GM12892 (cell line): Measurements from ENCODE around the gene SERINC5.
"Not testable (repeated sequence)": the region's sequence is repeated elsewhere in the genome, so short reads cannot be mapped to it uniquely, and the experiment has no call there.

Experiments
- DNase-seq: peaks from one replicate; pipeline ENCODE4 v3.0.0; 2011; ENCODE audit not compliant: insufficient read length
- FAIRE-seq: peaks from 2 replicates; lab custom pipeline; 2011; peaks lifted over from hg19 to GRCh38; lab: Jason Lieb, UNC
- POLR2A ChIP-seq: IDR thresholded peaks from 2 replicates; pipeline ENCODE4 v1.6.1; 2011; ENCODE audit warnings: low read depth, low read length, control low read depth
- POLR2AphosphoS5 ChIP-seq: IDR thresholded peaks from 2 replicates; pipeline ENCODE4 v1.6.1; 2011; ENCODE audit warnings: low read depth, low read length, control low read depth
- TAF1 ChIP-seq: IDR thresholded peaks from 2 replicates; pipeline ENCODE4 v1.6.1; 2011; ENCODE audit warnings: low read depth, mild to moderate bottlenecking, control low read depth, low read length, borderline replicate concordance

Gene SERINC5

GRCh38 chr5:80117446-80117845 lies 138.4 kb downstream of the SERINC5 start:
- FAIRE-seq (no peak), DNase-seq (no peak)
- TF ChIP-seq TAF1 (no peak), POLR2A (no peak), POLR2AphosphoS5 (no peak)

GRCh38 chr5:80116465-80116864 lies 139.4 kb downstream of the SERINC5 start:
- FAIRE-seq (no peak), DNase-seq (no peak)
- TF ChIP-seq POLR2A: no peak
- no peak for TF ChIP-seq POLR2AphosphoS5
- TF ChIP-seq TAF1: no peak

DNA sequence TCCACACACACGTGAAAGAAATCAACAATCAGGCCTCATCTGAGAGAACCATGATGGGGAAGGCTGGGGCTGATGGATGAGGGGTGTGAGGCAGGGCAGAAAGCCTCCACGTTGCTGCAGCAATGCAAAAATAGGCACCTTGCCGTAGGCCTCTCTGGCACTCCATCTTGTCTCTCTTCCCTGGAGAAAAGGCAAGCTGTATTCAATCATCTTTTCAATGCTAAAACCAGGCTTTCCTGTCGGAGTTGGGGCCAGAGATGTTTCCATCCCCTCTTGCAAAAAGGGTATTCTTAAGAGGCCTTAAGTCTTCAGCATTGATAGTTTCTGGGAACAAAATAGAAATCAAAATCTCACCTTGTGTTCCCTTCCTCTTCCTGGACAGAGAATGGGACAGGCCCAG lies 139.8 kb downstream of the SERINC5 start:
- TF ChIP-seq TAF1 (no peak), POLR2AphosphoS5 (no peak), POLR2A (no peak)
- FAIRE-seq: no peak

GRCh38 chr5:80114860-80115259 lies 141.0 kb downstream of the SERINC5 start:
- no peak for TF ChIP-seq POLR2AphosphoS5
- no peak for TF ChIP-seq POLR2A
- TF ChIP-seq TAF1: no peak
- DNase-seq (no peak), FAIRE-seq (no peak)

More for the DNA sequence above, 139.8 kb downstream of the SERINC5 start:
- DNase-seq: no peak

DNA sequence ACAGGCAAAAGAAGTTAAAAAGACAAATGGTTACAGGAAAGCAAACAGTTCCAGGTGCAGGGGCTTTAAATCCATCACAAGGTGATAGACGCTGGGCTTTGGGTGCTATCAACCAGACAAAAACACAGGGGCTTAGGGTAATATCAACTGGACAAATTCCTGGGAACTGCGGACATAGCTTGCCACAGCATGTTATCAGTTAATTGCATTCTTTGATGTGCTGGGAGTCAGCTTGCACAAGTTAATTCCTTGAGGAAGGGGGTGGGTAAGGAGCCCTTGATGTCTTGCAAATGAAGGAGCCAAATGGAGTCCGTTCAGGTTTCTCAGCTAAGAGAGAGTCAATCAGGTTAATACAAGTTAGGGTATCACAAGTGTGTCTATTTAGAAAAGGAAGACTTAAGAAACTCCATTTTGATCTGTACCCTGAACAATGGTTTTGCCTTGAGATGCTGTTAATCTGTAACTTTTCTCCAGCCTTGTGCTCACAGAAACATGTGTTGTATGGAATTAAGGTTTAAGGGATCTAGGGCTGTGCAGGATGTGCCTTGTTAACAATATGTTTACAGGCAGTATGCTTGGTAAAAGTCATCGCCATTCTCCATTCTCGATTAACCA lies 144.4 kb downstream of the SERINC5 start:
- not testable (repeated sequence) for DNase-seq, FAIRE-seq

GRCh38 chr5:80109646-80110478 lies 146.0 kb downstream of the SERINC5 start:
- no peak for DNase-seq
- no peak for FAIRE-seq
- TF ChIP-seq TAF1: no peak
- no peak for TF ChIP-seq POLR2A
- no peak for TF ChIP-seq POLR2AphosphoS5

- FAIRE-seq (no peak), DNase-seq (no peak)
- TF ChIP-seq POLR2AphosphoS5 (no peak), TAF1 (no peak), POLR2A (no peak)
Observed at GRCh38 chr5:80106916-80107315, 148.9 kb downstream of the SERINC5 start.

- DNase-seq: no peak
- no peak for FAIRE-seq
- TF ChIP-seq POLR2AphosphoS5 (no peak), TAF1 (no peak), POLR2A (no peak)
Observed at GRCh38 chr5:80105698-80106439, 150.0 kb downstream of the SERINC5 start.

DNA sequence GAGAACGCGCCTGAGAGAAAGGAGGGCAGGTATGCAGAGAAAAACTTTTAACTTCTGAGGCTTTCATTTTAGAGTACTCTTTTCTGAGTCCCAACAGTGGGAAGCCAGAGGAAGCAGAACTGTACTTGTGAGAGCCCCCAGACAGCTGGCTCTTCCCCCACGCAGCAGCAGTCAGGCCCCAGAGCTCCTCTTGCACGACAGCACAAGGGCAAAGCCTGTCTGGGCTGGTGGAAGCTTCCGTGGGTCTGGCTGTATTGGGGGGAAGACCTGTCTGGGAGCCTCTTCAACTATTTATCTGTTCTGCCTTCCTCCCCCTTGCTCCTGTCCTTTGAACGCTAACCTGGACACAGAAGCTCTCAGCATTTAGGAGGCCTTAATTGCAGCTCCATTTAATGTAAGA lies 152.5 kb downstream of the SERINC5 start:
- no peak for TF ChIP-seq POLR2AphosphoS5
- FAIRE-seq (no peak), DNase-seq (no peak)

DNA sequence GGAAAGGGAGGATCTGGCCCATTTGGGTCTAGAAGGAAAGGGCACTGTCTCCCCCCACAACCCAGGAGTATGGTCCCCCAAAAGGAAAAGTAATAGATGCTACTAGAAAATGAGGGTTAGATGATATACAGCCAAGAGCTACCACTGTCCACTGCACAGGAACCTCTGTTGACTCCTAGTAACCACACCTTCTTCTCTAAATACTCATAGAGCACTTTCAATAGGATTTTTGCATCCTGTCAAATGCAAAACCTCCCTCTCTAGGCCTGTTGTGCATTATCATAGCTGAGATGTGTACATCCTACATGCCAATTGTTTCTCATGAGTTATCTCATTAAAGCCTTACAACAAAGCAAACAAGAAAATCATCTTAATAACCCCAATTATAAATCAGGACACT lies 153.9 kb downstream of the SERINC5 start:
- no peak for TF ChIP-seq POLR2AphosphoS5
- TF ChIP-seq POLR2A: no peak
- DNase-seq (no peak), FAIRE-seq (no peak)

- TF ChIP-seq POLR2A (no peak), POLR2AphosphoS5 (no peak), TAF1 (no peak)
- FAIRE-seq (no peak), DNase-seq (no peak)
Observed at GRCh38 chr5:80097451-80097850, 158.4 kb downstream of the SERINC5 start.

- TF ChIP-seq POLR2A (no peak), POLR2AphosphoS5 (no peak), TAF1 (no peak)
- DNase-seq (no peak), FAIRE-seq (no peak)
Observed at GRCh38 chr5:80094236-80094738, 161.6 kb downstream of the SERINC5 start.
